ENCODE measurements around the gene RSAD2.

DNA sequence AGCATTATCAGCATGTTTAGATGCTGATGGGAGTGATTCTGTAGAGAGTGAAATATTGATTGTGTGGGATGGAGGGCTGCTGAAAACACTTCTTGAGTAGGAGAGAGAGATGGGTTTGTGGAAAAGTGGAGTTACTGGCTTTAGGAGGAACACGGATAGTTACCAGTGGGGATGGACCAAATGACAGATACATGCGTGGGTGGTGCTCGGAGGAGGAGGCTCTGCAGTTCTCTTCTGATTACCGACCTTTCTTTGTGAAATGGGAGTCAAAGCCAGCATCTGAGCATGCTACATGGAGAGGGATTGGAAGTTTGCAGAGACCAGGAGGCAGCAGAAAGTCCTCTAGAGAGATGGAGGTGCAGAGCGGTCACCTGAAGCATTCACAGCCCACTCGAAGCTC is 65.9 kb downstream of the RSAD2 start:
- TF ChIP-seq, protein P1, sequence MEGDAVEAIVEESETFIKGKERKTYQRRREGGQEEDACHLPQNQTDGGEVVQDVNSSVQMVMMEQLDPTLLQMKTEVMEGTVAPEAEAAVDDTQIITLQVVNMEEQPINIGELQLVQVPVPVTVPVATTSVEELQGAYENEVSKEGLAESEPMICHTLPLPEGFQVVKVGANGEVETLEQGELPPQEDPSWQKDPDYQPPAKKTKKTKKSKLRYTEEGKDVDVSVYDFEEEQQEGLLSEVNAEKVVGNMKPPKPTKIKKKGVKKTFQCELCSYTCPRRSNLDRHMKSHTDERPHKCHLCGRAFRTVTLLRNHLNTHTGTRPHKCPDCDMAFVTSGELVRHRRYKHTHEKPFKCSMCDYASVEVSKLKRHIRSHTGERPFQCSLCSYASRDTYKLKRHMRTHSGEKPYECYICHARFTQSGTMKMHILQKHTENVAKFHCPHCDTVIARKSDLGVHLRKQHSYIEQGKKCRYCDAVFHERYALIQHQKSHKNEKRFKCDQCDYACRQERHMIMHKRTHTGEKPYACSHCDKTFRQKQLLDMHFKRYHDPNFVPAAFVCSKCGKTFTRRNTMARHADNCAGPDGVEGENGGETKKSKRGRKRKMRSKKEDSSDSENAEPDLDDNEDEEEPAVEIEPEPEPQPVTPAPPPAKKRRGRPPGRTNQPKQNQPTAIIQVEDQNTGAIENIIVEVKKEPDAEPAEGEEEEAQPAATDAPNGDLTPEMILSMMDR (IDR thresholded peaks at IDR 0.05), result no peak
- TF ChIP-seq, protein P2, sequence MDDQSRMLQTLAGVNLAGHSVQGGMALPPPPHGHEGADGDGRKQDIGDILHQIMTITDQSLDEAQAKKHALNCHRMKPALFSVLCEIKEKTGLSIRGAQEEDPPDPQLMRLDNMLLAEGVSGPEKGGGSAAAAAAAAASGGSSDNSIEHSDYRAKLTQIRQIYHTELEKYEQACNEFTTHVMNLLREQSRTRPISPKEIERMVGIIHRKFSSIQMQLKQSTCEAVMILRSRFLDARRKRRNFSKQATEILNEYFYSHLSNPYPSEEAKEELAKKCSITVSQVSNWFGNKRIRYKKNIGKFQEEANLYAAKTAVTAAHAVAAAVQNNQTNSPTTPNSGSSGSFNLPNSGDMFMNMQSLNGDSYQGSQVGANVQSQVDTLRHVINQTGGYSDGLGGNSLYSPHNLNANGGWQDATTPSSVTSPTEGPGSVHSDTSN (IDR thresholded peaks at IDR 0.05), result no peak
- TF ChIP-seq, protein P3, sequence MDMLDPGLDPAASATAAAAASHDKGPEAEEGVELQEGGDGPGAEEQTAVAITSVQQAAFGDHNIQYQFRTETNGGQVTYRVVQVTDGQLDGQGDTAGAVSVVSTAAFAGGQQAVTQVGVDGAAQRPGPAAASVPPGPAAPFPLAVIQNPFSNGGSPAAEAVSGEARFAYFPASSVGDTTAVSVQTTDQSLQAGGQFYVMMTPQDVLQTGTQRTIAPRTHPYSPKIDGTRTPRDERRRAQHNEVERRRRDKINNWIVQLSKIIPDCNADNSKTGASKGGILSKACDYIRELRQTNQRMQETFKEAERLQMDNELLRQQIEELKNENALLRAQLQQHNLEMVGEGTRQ (IDR thresholded peaks at IDR 0.05), result no peak
- TF ChIP-seq ESRRA (IDR thresholded peaks at IDR 0.05; ENCODE audit: borderline replicate concordance, low read length) (no peak), CEBPB (IDR thresholded peaks at IDR 0.05) (no peak), HOXB5 (CRISPR knock-in tag; IDR thresholded peaks at IDR 0.05) (no peak)
